HG02623 (cell line): Measurements from ENCODE around the gene PRKG1.

Experiments used
- ATAC-seq: cut with Tn5 transposase; IDR thresholded peaks from one replicate; pipeline ENCODE4 v1.9.1; 2021; ENCODE audit warnings: moderate library complexity; ENCODE audit not compliant: unreplicated experiment

PRKG1 gene

GRCh38 chr10:51846856-51847506, 772.7 kb downstream of the PRKG1 start:
- ATAC-seq, result no peak

- ATAC-seq, result no peak
Measured at GRCh38 chr10:51852297-51852696, 778.0 kb downstream of the PRKG1 start.

- ATAC-seq, result no peak
Measured at GRCh38 chr10:51857305-51857704, 783.0 kb downstream of the PRKG1 start.

- peak; percentile 87 for ATAC-seq
Measured at GRCh38 chr10:51860257-51860656, 786.0 kb downstream of the PRKG1 start.

GRCh38 chr10:51861051-51861450, 786.8 kb downstream of the PRKG1 start:
- no peak for ATAC-seq

- no peak for ATAC-seq
Measured at GRCh38 chr10:51861731-51862130, 787.4 kb downstream of the PRKG1 start.

GRCh38 chr10:51862149-51862548, 787.9 kb downstream of the PRKG1 start:
- ATAC-seq, result no peak

- no peak for ATAC-seq
Measured at GRCh38 chr10:51867956-51868355, 793.7 kb downstream of the PRKG1 start.

GRCh38 chr10:51874131-51874530, 799.8 kb downstream of the PRKG1 start:
- ATAC-seq, result no peak

- no peak for ATAC-seq
Measured at GRCh38 chr10:51875610-51876009, 801.3 kb downstream of the PRKG1 start.

GRCh38 chr10:51876503-51876902, 802.2 kb downstream of the PRKG1 start:
- no peak for ATAC-seq

- ATAC-seq, result no peak
Measured at GRCh38 chr10:51876979-51877378, 802.7 kb downstream of the PRKG1 start.

- ATAC-seq, result no peak
Measured at GRCh38 chr10:51877636-51878035, 803.3 kb downstream of the PRKG1 start.

- peak; percentile 6 for ATAC-seq
Measured at GRCh38 chr10:51878695-51879094, 804.4 kb downstream of the PRKG1 start.

- peak; percentile 89 for ATAC-seq
Measured at GRCh38 chr10:51879238-51879637, 805.0 kb downstream of the PRKG1 start.

GRCh38 chr10:51881213-51881612, 806.9 kb downstream of the PRKG1 start:
- no peak for ATAC-seq

- no peak for ATAC-seq
Measured at GRCh38 chr10:51886438-51887068, 812.3 kb downstream of the PRKG1 start.

- no peak for ATAC-seq
Measured at GRCh38 chr10:51888263-51888662, 814.0 kb downstream of the PRKG1 start.

- ATAC-seq, result no peak
Measured at GRCh38 chr10:51892313-51892712, 818.0 kb downstream of the PRKG1 start.

GRCh38 chr10:51892965-51893658, 818.8 kb downstream of the PRKG1 start:
- peak; percentile 78 for ATAC-seq

GRCh38 chr10:51894771-51895578, 820.7 kb downstream of the PRKG1 start:
- ATAC-seq, result no peak
